ENCODE measurements around the gene VEPH1. TPM values are rescaled to one million over a fixed set of nuclear protein-coding genes. Genes with fewer than 3 reads are reported as not detected.

VEPH1 gene
- total RNA-seq, 1 experiment from 2014 or later, result 0.51 TPM

DNA sequence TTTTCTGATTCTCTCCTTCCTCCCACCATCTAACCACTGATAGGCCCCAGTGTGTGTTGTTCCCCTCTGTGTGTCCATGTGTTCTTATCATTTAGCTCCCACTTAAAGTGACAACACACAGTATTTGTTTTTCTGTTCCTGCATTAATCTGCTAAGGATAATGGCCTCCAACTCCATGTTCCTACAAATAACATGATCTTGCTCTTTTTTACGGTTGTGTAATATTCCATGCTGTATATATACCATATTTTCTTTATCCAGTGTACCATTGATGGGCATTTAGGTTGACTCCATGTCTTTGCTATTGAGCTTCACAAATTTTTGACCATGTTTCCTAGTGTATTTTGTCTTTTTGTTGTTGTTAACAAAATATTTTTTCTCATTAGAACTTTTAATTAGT is 30.6 kb downstream of the VEPH1 start:
- Histone ChIP-seq H3K9me3 (ENCODE audit: control insufficient read depth, insufficient read depth, low read depth, low read length) (no peaks in the 10 kb centered on the region), H3K36me3 (ENCODE audit: control insufficient read depth, insufficient read depth, low read length) (no peaks in the 10 kb centered on the region), H3K27ac (ENCODE audit: low read length) (no peak overlapping the region), H3K4me1 (ENCODE audit: control insufficient read depth, insufficient read depth, low read length) (no peaks in the 10 kb centered on the region), H3K4me3 (ENCODE audit: low read depth in 2 of 2, low read length in 2 of 2) (no peak overlapping the region), H3K27me3 (ENCODE audit: control insufficient read depth, insufficient read depth, low read length) (no peaks in the 10 kb centered on the region)
- in situ Hi-C loops (cut with HindIII; ENCODE audit: low pct_unique_long_range_greater_than_20kb, low sequenced_read_pairs) (no loop called here), intact Hi-C loops (cut with micrococcal nuclease; ENCODE audit: unreplicated experiment) (no loop called here)
- DNase-seq (ENCODE audit: low read depth, low spot score), result no peak
- POLR2A ChIA-PET, result no interaction called here
- ATAC-seq, result no peak
- BruUV-seq (replicated peaks), result no TSS peak
- TF ChIP-seq, protein P1, sequence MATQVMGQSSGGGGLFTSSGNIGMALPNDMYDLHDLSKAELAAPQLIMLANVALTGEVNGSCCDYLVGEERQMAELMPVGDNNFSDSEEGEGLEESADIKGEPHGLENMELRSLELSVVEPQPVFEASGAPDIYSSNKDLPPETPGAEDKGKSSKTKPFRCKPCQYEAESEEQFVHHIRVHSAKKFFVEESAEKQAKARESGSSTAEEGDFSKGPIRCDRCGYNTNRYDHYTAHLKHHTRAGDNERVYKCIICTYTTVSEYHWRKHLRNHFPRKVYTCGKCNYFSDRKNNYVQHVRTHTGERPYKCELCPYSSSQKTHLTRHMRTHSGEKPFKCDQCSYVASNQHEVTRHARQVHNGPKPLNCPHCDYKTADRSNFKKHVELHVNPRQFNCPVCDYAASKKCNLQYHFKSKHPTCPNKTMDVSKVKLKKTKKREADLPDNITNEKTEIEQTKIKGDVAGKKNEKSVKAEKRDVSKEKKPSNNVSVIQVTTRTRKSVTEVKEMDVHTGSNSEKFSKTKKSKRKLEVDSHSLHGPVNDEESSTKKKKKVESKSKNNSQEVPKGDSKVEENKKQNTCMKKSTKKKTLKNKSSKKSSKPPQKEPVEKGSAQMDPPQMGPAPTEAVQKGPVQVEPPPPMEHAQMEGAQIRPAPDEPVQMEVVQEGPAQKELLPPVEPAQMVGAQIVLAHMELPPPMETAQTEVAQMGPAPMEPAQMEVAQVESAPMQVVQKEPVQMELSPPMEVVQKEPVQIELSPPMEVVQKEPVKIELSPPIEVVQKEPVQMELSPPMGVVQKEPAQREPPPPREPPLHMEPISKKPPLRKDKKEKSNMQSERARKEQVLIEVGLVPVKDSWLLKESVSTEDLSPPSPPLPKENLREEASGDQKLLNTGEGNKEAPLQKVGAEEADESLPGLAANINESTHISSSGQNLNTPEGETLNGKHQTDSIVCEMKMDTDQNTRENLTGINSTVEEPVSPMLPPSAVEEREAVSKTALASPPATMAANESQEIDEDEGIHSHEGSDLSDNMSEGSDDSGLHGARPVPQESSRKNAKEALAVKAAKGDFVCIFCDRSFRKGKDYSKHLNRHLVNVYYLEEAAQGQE (IDR thresholded peaks at IDR 0.05; ENCODE audit: insufficient read depth in 1 of 2, low read depth in 2 of 2, low read length in 1 of 2), result no peak
- no peak for TF ChIP-seq SIN3A (IDR thresholded peaks at IDR 0.05; ENCODE audit: borderline replicate concordance, insufficient read depth, low read depth, low read length)
- TF ChIP-seq POLR2AphosphoS5 (IDR thresholded peaks at IDR 0.05; ENCODE audit: low read depth, low read length), result no peak
- TF ChIP-seq TCF7L2 (IDR thresholded peaks at IDR 0.05; ENCODE audit: low read depth, low read length), result no peak
- TF ChIP-seq, protein P2, sequence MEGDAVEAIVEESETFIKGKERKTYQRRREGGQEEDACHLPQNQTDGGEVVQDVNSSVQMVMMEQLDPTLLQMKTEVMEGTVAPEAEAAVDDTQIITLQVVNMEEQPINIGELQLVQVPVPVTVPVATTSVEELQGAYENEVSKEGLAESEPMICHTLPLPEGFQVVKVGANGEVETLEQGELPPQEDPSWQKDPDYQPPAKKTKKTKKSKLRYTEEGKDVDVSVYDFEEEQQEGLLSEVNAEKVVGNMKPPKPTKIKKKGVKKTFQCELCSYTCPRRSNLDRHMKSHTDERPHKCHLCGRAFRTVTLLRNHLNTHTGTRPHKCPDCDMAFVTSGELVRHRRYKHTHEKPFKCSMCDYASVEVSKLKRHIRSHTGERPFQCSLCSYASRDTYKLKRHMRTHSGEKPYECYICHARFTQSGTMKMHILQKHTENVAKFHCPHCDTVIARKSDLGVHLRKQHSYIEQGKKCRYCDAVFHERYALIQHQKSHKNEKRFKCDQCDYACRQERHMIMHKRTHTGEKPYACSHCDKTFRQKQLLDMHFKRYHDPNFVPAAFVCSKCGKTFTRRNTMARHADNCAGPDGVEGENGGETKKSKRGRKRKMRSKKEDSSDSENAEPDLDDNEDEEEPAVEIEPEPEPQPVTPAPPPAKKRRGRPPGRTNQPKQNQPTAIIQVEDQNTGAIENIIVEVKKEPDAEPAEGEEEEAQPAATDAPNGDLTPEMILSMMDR (IDR thresholded peaks at IDR 0.05), result no peak
- CTCF ChIA-PET, result no interaction called here

DNA sequence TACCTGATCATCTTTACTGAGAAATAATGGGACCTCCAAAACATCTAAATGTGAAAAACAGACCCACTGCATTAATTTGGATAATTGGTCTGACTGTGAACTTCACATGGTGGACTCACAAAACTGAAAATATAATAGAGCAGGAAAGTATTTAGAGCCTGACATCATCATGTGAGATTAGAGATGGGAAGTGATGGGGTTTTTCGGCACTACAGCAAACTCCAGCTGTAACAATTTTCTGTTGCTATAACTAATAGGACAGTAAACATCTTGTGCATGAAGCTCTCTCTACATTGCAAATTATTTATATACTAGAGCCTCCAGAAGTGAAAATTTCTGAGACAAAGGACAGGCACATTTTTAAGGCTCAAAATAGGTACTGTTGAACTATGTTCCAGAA is 32.2 kb downstream of the VEPH1 start:
- Histone ChIP-seq H3K4me3 (ENCODE audit: low read depth in 2 of 2, low read length in 2 of 2) (no peak overlapping the region), H3K27ac (ENCODE audit: low read length) (no peak overlapping the region), H3K4me1 (ENCODE audit: control insufficient read depth, insufficient read depth, low read length) (no peaks in the 10 kb centered on the region), H3K9me3 (ENCODE audit: control insufficient read depth, insufficient read depth, low read depth, low read length) (no peaks in the 10 kb centered on the region), H3K27me3 (ENCODE audit: control insufficient read depth, insufficient read depth, low read length) (no peaks in the 10 kb centered on the region), H3K36me3 (ENCODE audit: control insufficient read depth, insufficient read depth, low read length) (no peaks in the 10 kb centered on the region)
- POLR2A ChIA-PET, result no interaction called here
- intact Hi-C loops (cut with micrococcal nuclease; ENCODE audit: unreplicated experiment), result no loop called here
- no TSS peak for BruUV-seq (replicated peaks)
- CTCF ChIA-PET, result no interaction called here
- no peak for TF ChIP-seq SIN3A (IDR thresholded peaks at IDR 0.05; ENCODE audit: borderline replicate concordance, insufficient read depth, low read depth, low read length)
- in situ Hi-C loops (cut with HindIII; ENCODE audit: low pct_unique_long_range_greater_than_20kb, low sequenced_read_pairs), result no loop called here
- DNase-seq (ENCODE audit: low read depth, low spot score), result no peak
- ATAC-seq, result no peak

DNA sequence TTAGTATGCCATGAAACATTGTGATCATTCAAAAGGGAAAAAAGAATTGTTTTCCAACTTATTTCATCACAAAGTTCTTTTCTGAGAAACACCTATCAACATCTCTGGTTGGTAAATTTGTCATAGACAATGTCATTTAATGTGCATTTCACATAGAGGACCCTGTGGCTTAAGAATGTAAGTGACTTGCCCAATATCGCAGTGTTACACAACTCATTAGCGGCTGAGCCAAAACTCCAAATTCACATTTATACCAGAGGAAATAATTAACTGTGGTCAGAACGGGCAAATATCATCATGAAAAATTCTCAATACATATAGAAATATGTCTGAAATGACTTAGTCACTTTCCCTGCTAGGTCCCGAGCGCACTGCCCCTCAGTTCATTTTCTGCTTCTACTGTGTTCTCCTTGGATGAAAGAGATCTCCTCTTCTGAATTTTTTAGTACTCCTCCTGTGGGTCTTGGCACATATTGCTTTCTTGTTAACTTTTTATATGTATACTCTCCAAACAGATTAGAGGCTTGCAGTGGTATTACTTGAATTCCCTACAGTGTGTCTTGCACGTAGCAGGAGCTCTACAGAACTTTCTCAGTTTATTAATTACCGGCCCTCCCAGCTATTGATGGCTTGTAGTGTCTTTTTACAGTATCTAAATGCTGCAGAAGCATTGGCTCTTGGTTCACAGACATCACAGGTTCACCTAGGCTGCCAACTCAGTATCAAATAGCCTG is 33.5 kb downstream of the VEPH1 start:
- CTCF ChIA-PET, result interaction anchor here (0.5 kb wide), 1 partner anchor 648 kb away, joined by 3 read pairs; no protein-coding TSS in a partner anchor
- Histone ChIP-seq H3K4me1 (ENCODE audit: control insufficient read depth, insufficient read depth, low read length) (no peaks in the 10 kb centered on the region), H3K4me3 (ENCODE audit: low read depth in 2 of 2, low read length in 2 of 2) (no peak overlapping the region), H3K9me3 (ENCODE audit: control insufficient read depth, insufficient read depth, low read depth, low read length) (no peaks in the 10 kb centered on the region), H3K27me3 (ENCODE audit: control insufficient read depth, insufficient read depth, low read length) (no peaks in the 10 kb centered on the region), H3K27ac (ENCODE audit: low read length) (no peak overlapping the region), H3K36me3 (ENCODE audit: control insufficient read depth, insufficient read depth, low read length) (no peaks in the 10 kb centered on the region)
- intact Hi-C loops (cut with micrococcal nuclease; ENCODE audit: unreplicated experiment) (no loop called here), in situ Hi-C loops (cut with HindIII; ENCODE audit: low pct_unique_long_range_greater_than_20kb, low sequenced_read_pairs) (no loop called here)
- POLR2A ChIA-PET, result no interaction called here
- DNase-seq (ENCODE audit: low read depth, low spot score) (no peak), ATAC-seq (no peak)
- TF ChIP-seq, protein P1 (IDR thresholded peaks at IDR 0.05; ENCODE audit: insufficient read depth in 1 of 2, low read depth in 2 of 2, low read length in 1 of 2), result no peak
- no peak for TF ChIP-seq SIN3A (IDR thresholded peaks at IDR 0.05; ENCODE audit: borderline replicate concordance, insufficient read depth, low read depth, low read length)
- no peak for TF ChIP-seq TCF7L2 (IDR thresholded peaks at IDR 0.05; ENCODE audit: low read depth, low read length)
- no peak for TF ChIP-seq POLR2AphosphoS5 (IDR thresholded peaks at IDR 0.05; ENCODE audit: low read depth, low read length)
- TF ChIP-seq, protein P2 (IDR thresholded peaks at IDR 0.05), result no peak
- BruUV-seq (replicated peaks), result no TSS peak
